Measurements from ENCODE around the gene RBM4B. TPM values are rescaled to one million over a fixed set of nuclear protein-coding genes. Genes with fewer than 3 reads are reported as not detected.

RBM4B gene
- total and polyA plus RNA-seq, 2 of the 13 experiments (the other 11 are each of a cell fraction or from before 2014, with no cell fraction given): 25.8 to 32.4 TPM

DNA sequence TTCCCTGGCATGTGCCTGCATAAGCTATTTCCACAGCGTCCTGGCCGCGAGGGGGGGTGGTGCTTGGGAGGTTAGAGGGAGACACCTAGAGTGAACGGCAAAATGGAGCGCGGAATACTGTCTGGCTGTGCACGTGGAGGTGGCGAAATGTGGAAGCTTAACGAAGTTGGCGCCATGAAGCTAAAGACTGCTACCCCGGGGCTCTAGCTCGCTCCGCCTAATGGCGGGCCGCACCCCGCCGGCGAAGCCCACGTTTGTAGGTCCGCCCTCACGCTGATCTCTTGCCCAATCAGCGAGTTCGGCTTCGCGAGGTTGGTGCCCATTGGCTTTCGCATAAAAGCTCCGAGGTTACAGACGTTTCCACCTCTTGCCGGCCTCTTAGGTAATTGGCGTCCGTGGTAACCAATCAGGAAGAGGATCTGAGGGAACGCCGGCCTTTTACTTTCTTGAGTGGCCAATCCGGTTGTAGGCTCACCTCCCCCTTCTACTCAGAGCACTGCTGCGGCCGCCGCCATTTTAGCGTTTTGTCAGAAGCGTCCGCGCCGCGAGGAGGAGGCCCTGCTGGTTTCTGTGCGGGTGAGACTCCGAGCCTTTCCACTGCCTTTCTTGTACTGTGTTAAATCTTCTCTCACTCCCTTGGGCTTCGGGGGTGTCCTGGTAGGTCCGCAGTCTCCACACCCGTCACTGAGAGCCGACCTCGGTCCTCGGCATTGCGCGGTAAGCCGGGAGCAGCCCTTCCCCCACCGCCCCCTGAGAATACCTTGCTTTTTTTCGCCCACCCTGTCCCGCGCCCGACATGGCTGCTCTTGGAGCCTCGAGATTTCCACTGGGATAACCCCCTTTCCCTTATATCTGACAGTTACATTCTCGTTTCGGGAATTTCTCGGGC, 39.3 kb downstream of the RBM4B start, which contains the start of gene RBM4 (continued):
- no peak; the same call in 1 of the 2 replicates for TF ChIP-seq IRX3 (CRISPR knock-in tag; IDR thresholded peaks at IDR 0.05; ENCODE audit: borderline replicate concordance, low read depth)
- no peak for TF ChIP-seq TCF7L2 (IDR thresholded peaks at IDR 0.05; ENCODE audit: low read depth, low read length)
- TF ChIP-seq NFKBIZ (CRISPR knock-in tag; IDR thresholded peaks at IDR 0.05): no peak; the same call in 1 of the 2 replicates
- no peak for TF ChIP-seq ZBTB38 (CRISPR knock-in tag; IDR thresholded peaks at IDR 0.05)
- TF ChIP-seq ZFP90 (CRISPR knock-in tag; IDR thresholded peaks at IDR 0.05; ENCODE audit: borderline replicate concordance): no peak; the same call in 1 of the 2 replicates
- TF ChIP-seq ETS1 (CRISPR knock-in tag; IDR thresholded peaks at IDR 0.05): no peak
- TF ChIP-seq, protein P1, sequence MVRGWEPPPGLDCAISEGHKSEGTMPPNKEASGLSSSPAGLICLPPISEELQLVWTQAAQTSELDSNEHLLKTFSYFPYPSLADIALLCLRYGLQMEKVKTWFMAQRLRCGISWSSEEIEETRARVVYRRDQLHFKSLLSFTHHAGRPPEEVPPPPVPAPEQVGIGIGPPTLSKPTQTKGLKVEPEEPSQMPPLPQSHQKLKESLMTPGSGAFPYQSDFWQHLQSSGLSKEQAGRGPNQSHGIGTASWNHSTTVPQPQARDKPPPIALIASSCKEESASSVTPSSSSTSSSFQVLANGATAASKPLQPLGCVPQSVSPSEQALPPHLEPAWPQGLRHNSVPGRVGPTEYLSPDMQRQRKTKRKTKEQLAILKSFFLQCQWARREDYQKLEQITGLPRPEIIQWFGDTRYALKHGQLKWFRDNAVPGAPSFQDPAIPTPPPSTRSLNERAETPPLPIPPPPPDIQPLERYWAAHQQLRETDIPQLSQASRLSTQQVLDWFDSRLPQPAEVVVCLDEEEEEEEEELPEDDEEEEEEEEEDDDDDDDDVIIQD (CRISPR knock-in tag; IDR thresholded peaks at IDR 0.05; ENCODE audit: low read depth): peak; percentile 57; the same call in 1 of the 2 replicates
- no peak for TF ChIP-seq ZSCAN5A (CRISPR knock-in tag; IDR thresholded peaks at IDR 0.05; ENCODE audit: borderline replicate concordance)
- TF ChIP-seq ATF7 (IDR thresholded peaks at IDR 0.05): no peak
- TF ChIP-seq ATF7 (CRISPR knock-in tag; IDR thresholded peaks at IDR 0.05): no peak
- no peak for TF ChIP-seq CSRNP1 (CRISPR knock-in tag; IDR thresholded peaks at IDR 0.05)
- TF ChIP-seq, protein P2, sequence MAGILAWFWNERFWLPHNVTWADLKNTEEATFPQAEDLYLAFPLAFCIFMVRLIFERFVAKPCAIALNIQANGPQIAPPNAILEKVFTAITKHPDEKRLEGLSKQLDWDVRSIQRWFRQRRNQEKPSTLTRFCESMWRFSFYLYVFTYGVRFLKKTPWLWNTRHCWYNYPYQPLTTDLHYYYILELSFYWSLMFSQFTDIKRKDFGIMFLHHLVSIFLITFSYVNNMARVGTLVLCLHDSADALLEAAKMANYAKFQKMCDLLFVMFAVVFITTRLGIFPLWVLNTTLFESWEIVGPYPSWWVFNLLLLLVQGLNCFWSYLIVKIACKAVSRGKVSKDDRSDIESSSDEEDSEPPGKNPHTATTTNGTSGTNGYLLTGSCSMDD (CRISPR knock-in tag; IDR thresholded peaks at IDR 0.05): no peak
- TF ChIP-seq EHMT2 (IDR thresholded peaks at IDR 0.05; ENCODE audit: borderline replicate concordance, low read depth, low read length): no peak
- no peak for TF ChIP-seq MLLT10 (CRISPR knock-in tag; IDR thresholded peaks at IDR 0.05)
- TF ChIP-seq ZNF691 (CRISPR knock-in tag; IDR thresholded peaks at IDR 0.05; ENCODE audit: borderline replicate concordance, low read depth): no peak
- peak; percentile 53; the same call in 1 of the 2 replicates for TF ChIP-seq NFRKB (IDR thresholded peaks at IDR 0.05)
- TF ChIP-seq, protein P3, sequence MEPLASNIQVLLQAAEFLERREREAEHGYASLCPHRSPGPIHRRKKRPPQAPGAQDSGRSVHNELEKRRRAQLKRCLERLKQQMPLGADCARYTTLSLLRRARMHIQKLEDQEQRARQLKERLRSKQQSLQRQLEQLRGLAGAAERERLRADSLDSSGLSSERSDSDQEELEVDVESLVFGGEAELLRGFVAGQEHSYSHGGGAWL (CRISPR knock-in tag; IDR thresholded peaks at IDR 0.05): no peak
- no peak for TF ChIP-seq ZBTB7B (CRISPR knock-in tag; IDR thresholded peaks at IDR 0.05)
- TF ChIP-seq SRF (IDR thresholded peaks at IDR 0.05; ENCODE audit: low read depth, low read length): no peak
- no peak for TF ChIP-seq ZNF629 (CRISPR knock-in tag; conservative IDR thresholded peaks at IDR 0.05)
- TF ChIP-seq THYN1 (CRISPR knock-in tag; IDR thresholded peaks at IDR 0.05; ENCODE audit: borderline replicate concordance, low read depth): no peak

All from HepG2 (cell line).